ENCODE results near the gene TFPT.

DNA sequence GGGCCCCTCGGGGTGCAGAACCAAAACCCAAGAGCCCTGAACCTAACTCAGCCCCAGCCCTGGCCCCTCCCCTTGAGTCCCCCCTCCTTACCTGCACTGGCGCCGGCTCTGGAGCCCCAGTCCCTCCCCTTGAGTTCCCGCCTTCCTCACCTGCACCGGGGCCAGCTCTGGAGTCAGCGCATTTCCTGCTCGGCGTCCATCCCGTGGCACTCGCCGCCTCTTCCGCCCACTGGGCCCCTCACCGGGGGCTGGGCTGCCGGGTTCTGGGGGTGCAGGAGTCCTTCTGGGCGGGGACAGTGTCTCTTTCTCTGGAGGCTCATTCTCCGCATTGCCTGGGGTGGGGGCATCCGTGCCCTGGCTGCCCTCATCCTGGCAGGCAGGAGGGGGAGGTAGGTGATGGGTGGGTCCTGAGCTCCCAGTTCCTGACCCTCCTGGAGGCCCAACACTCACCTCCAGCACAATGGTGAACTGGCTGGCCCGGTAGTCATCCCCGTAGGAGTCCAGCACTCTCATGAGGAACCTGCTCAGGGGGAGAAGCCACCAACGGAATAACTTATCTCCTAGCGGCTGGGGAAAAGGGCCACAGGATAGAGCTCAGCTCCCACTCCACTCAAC is 7.5 kb downstream of the TFPT start:
- TF ChIP-seq, protein P1, sequence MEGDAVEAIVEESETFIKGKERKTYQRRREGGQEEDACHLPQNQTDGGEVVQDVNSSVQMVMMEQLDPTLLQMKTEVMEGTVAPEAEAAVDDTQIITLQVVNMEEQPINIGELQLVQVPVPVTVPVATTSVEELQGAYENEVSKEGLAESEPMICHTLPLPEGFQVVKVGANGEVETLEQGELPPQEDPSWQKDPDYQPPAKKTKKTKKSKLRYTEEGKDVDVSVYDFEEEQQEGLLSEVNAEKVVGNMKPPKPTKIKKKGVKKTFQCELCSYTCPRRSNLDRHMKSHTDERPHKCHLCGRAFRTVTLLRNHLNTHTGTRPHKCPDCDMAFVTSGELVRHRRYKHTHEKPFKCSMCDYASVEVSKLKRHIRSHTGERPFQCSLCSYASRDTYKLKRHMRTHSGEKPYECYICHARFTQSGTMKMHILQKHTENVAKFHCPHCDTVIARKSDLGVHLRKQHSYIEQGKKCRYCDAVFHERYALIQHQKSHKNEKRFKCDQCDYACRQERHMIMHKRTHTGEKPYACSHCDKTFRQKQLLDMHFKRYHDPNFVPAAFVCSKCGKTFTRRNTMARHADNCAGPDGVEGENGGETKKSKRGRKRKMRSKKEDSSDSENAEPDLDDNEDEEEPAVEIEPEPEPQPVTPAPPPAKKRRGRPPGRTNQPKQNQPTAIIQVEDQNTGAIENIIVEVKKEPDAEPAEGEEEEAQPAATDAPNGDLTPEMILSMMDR (conservative IDR thresholded peaks at IDR 0.05 in 1 of 2, IDR thresholded peaks at IDR 0.05 in 1 of 2; ENCODE audit: extremely low read depth in 1 of 2, insufficient read depth in 1 of 2, low read depth in 1 of 2, low read length in 2 of 2): no peak
- no peak for TF ChIP-seq EZH2 (IDR thresholded peaks at IDR 0.05; ENCODE audit: borderline replicate concordance, low read length)
